Measurements from ENCODE around the gene IFI27.
A peak's percentile ranks its signal among the peaks of the same experiment; 100 is the strongest.

The IFI27 gene

DNA sequence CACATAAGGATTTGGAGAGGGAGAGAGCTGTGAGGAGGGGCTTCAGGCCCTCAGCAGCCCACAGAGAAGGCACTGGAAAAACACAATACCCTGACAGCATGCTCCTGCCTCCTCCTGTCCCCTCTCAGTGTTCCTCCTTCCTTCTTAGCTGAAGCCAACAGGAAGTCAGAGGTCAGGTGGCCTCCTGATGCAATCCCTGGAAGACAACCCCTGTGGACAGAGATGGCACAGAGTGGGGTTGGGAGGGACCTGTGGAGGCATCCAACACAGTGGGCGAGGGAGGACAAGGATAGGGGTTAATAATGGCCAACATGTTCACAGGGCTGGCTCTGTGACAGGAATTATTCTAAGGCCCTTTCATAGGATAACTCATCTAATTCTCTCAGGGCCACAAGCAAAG is 34.2 kb downstream of the IFI27 start:
- TF ChIP-seq ZIC2 (tag by site-specific recombination; IDR thresholded peaks at IDR 0.05): peak; percentile 65
- TF ChIP-seq KLF1 (tag by site-specific recombination; IDR thresholded peaks at IDR 0.05): no peak
- TF ChIP-seq, protein P1, sequence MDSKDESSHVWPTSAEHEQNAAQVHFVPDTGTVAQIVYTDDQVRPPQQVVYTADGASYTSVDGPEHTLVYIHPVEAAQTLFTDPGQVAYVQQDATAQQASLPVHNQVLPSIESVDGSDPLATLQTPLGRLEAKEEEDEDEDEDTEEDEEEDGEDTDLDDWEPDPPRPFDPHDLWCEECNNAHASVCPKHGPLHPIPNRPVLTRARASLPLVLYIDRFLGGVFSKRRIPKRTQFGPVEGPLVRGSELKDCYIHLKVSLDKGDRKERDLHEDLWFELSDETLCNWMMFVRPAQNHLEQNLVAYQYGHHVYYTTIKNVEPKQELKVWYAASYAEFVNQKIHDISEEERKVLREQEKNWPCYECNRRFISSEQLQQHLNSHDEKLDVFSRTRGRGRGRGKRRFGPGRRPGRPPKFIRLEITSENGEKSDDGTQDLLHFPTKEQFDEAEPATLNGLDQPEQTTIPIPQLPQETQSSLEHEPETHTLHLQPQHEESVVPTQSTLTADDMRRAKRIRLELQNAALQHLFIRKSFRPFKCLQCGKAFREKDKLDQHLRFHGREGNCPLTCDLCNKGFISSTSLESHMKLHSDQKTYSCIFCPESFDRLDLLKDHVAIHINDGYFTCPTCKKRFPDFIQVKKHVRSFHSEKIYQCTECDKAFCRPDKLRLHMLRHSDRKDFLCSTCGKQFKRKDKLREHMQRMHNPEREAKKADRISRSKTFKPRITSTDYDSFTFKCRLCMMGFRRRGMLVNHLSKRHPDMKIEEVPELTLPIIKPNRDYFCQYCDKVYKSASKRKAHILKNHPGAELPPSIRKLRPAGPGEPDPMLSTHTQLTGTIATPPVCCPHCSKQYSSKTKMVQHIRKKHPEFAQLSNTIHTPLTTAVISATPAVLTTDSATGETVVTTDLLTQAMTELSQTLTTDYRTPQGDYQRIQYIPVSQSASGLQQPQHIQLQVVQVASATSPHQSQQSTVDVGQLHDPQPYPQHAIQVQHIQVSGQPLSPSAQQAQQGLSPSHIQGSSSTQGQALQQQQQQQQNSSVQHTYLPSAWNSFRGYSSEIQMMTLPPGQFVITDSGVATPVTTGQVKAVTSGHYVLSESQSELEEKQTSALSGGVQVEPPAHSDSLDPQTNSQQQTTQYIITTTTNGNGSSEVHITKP (tag by site-specific recombination; IDR thresholded peaks at IDR 0.05): peak; percentile 54
- no peak for TF ChIP-seq ZNF596 (tag by site-specific recombination; IDR thresholded peaks at IDR 0.05)
- Histone ChIP-seq H3K4me3 (ENCODE audit: low read depth, low read length) (no peak overlapping the region), H3K36me3 (ENCODE audit: control insufficient read depth in 2 of 2, insufficient read depth in 1 of 2, low read length in 2 of 2) (no peaks in the 10 kb centered on the region), H3K27ac (ENCODE audit: extremely low read depth, low read depth, low read length) (no peak overlapping the region), H3K4me1 (ENCODE audit: control insufficient read depth, insufficient read depth, low read length) (peaks cover 2% of the 10 kb centered on the region; the same call in 1 of the 2 replicates), H3K9me3 (ENCODE audit: control insufficient read depth, insufficient read depth, low read depth, low read length) (no peaks in the 10 kb centered on the region)
- CTCF ChIA-PET: interaction anchor here (2.2 to 2.5 kb wide), 2 partner anchors 8 to 36 kb away, joined by 7 to 8 read pairs; no protein-coding TSS in a partner anchor
- POLR2A ChIA-PET: no interaction called here

DNA sequence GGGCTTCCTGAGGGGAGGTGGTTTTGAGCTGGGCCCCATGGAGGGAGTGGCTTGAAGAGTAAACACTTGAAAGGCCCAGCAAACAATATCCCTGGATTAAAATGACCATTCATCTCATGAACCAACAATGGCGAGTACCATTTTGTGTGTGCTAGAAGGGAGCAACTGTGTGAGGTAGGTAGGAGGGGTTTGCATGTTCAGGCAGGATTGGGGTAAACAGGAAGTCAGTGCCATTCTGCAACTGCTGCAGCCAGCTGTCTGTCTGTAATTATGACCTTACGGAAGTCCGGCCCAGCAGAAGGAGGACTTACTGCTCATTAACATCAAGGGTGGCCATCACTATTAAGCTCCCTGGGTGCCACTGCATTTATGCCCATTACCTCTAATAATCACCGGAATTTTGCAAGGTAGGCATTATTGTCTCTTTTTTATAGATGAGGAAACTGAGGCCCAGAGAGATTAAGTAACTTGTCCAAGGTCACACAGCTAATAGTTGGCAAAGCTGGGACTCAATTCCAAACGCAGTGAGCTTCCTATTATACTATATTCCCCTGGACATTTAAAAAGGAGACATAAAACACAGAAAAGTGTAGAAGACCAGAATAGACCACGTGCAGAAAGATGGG is 35.5 kb downstream of the IFI27 start:
- ChIA-PET POLR2A (interaction anchor here (0.6 kb wide), 1 partner anchor 27 kb away, joined by 3 read pairs; no protein-coding TSS in a partner anchor), CTCF (interaction anchor here (1.6 to 2.5 kb wide), 3 partner anchors 9 to 110 kb away, joined by 4 to 8 read pairs (median 7); no protein-coding TSS in a partner anchor)
- Histone ChIP-seq H3K4me3 (ENCODE audit: low read depth, low read length) (no peak overlapping the region), H3K36me3 (ENCODE audit: control insufficient read depth in 2 of 2, insufficient read depth in 1 of 2, low read length in 2 of 2) (no peaks in the 10 kb centered on the region), H3K27ac (ENCODE audit: extremely low read depth, low read depth, low read length) (no peak overlapping the region), H3K4me1 (ENCODE audit: control insufficient read depth, insufficient read depth, low read length) (peaks cover 2% of the 10 kb centered on the region; the same call in 1 of the 2 replicates), H3K9me3 (ENCODE audit: control insufficient read depth, insufficient read depth, low read depth, low read length) (no peaks in the 10 kb centered on the region)
- peak; percentile 51; the same call in 1 of the 2 replicates for TF ChIP-seq ZNF768 (tag by site-specific recombination; IDR thresholded peaks at IDR 0.05)
- TF ChIP-seq FEZF1 (tag by site-specific recombination; IDR thresholded peaks at IDR 0.05): peak; percentile 72
- TF ChIP-seq, protein P2, sequence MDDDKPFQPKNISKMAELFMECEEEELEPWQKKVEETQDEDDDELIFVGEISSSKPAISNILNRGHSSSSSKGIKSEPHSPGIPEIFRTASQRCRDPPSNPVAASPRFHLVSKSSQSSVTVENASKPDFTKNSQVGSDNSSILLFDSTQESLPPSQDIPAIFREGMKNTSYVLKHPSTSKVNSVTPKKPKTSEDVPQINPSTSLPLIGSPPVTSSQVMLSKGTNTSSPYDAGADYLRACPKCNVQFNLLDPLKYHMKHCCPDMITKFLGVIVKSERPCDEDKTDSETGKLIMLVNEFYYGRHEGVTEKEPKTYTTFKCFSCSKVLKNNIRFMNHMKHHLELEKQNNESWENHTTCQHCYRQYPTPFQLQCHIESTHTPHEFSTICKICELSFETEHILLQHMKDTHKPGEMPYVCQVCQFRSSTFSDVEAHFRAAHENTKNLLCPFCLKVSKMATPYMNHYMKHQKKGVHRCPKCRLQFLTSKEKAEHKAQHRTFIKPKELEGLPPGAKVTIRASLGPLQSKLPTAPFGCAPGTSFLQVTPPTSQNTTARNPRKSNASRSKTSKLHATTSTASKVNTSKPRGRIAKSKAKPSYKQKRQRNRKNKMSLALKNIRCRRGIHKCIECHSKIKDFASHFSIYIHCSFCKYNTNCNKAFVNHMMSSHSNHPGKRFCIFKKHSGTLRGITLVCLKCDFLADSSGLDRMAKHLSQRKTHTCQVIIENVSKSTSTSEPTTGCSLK (tag by site-specific recombination; IDR thresholded peaks at IDR 0.05): no peak
- no peak for TF ChIP-seq ZNF600 (tag by site-specific recombination; IDR thresholded peaks at IDR 0.05)

DNA sequence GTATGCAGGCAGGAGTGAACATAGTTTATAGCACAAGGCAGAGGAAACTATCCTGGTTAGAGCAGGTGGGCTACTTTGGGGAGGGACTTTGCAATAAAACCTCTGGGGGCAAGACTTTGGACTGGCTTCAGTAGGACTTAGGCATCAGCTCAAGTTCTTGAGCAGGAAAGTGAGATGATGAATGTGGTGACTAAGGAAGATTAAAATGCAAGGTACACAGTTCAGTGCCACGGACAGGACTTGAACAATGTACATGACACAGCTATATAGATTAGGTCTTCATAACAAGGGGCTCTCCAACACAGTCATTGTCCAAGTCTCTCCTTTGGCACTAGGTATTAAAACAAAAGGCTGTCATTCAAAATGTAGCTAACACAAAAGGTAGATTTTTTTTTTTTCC is 42.1 kb downstream of the IFI27 start:
- Histone ChIP-seq H3K27ac (ENCODE audit: extremely low read depth, low read depth, low read length) (no peak overlapping the region), H3K36me3 (ENCODE audit: control insufficient read depth in 2 of 2, insufficient read depth in 1 of 2, low read length in 2 of 2) (no peaks in the 10 kb centered on the region), H3K9me3 (ENCODE audit: control insufficient read depth, insufficient read depth, low read depth, low read length) (no peaks in the 10 kb centered on the region), H3K4me3 (ENCODE audit: low read depth, low read length) (no peak overlapping the region), H3K4me1 (ENCODE audit: control insufficient read depth, insufficient read depth, low read length) (no peaks in the 10 kb centered on the region)
- CTCF ChIA-PET: interaction anchor here (2.0 kb wide), 1 partner anchor 16 kb away, joined by 10 read pairs; no protein-coding TSS in a partner anchor
- TF ChIP-seq SCRT2 (tag by site-specific recombination; IDR thresholded peaks at IDR 0.05) (no peak), ZSCAN16 (tag by site-specific recombination; IDR thresholded peaks at IDR 0.05) (no peak), SP3 (tag by site-specific recombination; IDR thresholded peaks at IDR 0.05) (no peak), ZEB2 (tag by site-specific recombination; IDR thresholded peaks at IDR 0.05) (no peak), ZNF660 (tag by site-specific recombination; IDR thresholded peaks at IDR 0.05) (no peak), MYNN (tag by site-specific recombination; IDR thresholded peaks at IDR 0.05; ENCODE audit: borderline replicate concordance) (no peak), ZNF140 (tag by site-specific recombination; IDR thresholded peaks at IDR 0.05) (no peak), ZNF311 (tag by site-specific recombination; IDR thresholded peaks at IDR 0.05; ENCODE audit: borderline replicate concordance) (no peak), ZNF266 (tag by site-specific recombination; IDR thresholded peaks at IDR 0.05; ENCODE audit: low read depth) (no peak), ZNF514 (tag by site-specific recombination; IDR thresholded peaks at IDR 0.05) (no peak)
- TF ChIP-seq, protein P3, sequence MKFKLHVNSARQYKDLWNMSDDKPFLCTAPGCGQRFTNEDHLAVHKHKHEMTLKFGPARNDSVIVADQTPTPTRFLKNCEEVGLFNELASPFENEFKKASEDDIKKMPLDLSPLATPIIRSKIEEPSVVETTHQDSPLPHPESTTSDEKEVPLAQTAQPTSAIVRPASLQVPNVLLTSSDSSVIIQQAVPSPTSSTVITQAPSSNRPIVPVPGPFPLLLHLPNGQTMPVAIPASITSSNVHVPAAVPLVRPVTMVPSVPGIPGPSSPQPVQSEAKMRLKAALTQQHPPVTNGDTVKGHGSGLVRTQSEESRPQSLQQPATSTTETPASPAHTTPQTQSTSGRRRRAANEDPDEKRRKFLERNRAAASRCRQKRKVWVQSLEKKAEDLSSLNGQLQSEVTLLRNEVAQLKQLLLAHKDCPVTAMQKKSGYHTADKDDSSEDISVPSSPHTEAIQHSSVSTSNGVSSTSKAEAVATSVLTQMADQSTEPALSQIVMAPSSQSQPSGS (tag by site-specific recombination; IDR thresholded peaks at IDR 0.05; ENCODE audit: low read depth): no peak
- TF ChIP-seq, protein P4, sequence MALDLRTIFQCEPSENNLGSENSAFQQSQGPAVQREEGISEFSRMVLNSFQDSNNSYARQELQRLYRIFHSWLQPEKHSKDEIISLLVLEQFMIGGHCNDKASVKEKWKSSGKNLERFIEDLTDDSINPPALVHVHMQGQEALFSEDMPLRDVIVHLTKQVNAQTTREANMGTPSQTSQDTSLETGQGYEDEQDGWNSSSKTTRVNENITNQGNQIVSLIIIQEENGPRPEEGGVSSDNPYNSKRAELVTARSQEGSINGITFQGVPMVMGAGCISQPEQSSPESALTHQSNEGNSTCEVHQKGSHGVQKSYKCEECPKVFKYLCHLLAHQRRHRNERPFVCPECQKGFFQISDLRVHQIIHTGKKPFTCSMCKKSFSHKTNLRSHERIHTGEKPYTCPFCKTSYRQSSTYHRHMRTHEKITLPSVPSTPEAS (tag by site-specific recombination; IDR thresholded peaks at IDR 0.05): no peak
- TF ChIP-seq, protein P5, sequence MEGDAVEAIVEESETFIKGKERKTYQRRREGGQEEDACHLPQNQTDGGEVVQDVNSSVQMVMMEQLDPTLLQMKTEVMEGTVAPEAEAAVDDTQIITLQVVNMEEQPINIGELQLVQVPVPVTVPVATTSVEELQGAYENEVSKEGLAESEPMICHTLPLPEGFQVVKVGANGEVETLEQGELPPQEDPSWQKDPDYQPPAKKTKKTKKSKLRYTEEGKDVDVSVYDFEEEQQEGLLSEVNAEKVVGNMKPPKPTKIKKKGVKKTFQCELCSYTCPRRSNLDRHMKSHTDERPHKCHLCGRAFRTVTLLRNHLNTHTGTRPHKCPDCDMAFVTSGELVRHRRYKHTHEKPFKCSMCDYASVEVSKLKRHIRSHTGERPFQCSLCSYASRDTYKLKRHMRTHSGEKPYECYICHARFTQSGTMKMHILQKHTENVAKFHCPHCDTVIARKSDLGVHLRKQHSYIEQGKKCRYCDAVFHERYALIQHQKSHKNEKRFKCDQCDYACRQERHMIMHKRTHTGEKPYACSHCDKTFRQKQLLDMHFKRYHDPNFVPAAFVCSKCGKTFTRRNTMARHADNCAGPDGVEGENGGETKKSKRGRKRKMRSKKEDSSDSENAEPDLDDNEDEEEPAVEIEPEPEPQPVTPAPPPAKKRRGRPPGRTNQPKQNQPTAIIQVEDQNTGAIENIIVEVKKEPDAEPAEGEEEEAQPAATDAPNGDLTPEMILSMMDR (tag by site-specific recombination; IDR thresholded peaks at IDR 0.05): no peak
- POLR2A ChIA-PET: no interaction called here

Measured in HEK293 (cell line).